ENCODE data around the gene FARP2. TPM values are rescaled to one million over a fixed set of nuclear protein-coding genes. Genes with fewer than 3 reads are reported as not detected.

FARP2 gene
- total and polyA plus RNA-seq, 10 of the 15 experiments (the other 5 are each of a cell fraction or from before 2014, with no cell fraction given): 5.5 to 67.5 (median 36.8) TPM

DNA sequence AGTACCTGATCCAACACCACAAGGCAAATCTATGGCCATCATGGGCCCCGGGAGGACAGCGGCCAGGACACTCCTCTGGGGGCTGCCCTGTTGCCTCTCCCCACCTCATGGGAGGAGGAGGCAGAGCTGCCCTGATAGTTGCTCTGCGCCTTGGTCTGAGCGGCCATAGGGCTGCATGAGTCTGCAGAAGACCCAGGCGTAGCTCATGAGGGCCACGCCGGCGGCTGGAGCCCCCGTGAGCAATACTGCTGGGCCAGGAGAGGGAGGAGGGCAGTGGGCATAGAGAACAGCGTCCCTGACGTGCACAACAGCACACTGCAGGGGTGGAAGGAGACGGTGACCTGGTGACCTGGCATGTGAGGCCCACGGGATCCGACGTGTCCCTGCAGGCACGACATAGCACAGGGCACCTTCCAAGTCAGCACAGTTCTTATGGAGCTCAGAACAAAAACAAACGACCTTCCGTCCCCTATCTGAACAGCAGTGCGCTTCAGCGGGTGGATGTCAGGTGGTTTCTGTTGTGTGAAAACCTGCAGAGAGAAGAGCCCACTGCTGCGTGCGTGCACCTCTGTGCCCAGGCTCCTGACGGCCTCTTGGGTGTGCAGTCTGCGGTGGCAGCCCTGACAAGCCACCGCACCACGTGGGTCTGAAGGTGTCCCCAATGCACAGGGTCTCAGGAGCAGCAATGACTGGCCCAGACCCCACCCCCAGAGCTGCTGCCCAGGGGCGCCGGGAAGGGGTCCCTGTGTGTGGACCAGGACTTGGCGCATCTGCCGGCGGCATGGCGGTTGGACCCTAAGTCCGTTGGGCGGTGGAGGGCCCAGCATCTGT lies 139.3 kb downstream of the FARP2 start:
- ChIA-PET SMC1A (ENCODE audit: uncharacterized antibody, unreplicated experiment) (no interaction called here), RAD21 (ENCODE audit: unreplicated experiment) (no interaction called here), POLR2A (no interaction called here), CTCF (no interaction called here)
- intact Hi-C loops (cut with micrococcal nuclease; ENCODE audit: unreplicated experiment) (no loop called here), in situ Hi-C loops (cut with MboI) (no loop called here)
- peaks cover 2 to 13% of the 10 kb centered on the region in 2 experiments; a peak in 3 of 4 replicates for H3K36me3 ChIP-seq (ENCODE audit: control insufficient read depth in 2 of 2, insufficient read depth in 2 of 2, low read length in 1 of 2)
- no peak overlapping the region for H3K4me3 ChIP-seq
- H3K4me2 ChIP-seq (ENCODE audit: control insufficient read depth, insufficient read depth): no peak overlapping the region
- H3K27ac ChIP-seq (ENCODE audit: control insufficient read depth, insufficient read depth): no peak overlapping the region
- BruUV-seq (replicated peaks): no TSS peak
- DNase-seq (ENCODE audit: low read depth, low spot score): no peak
- H2AFZ ChIP-seq (ENCODE audit: control insufficient read depth, low read depth, low read length): no peak overlapping the region
- no peaks in the 10 kb centered on the region for H3K4me1 ChIP-seq (ENCODE audit: control insufficient read depth, insufficient read depth, low read length)
- ATAC-seq: no peak
- TF ChIP-seq, protein P1, sequence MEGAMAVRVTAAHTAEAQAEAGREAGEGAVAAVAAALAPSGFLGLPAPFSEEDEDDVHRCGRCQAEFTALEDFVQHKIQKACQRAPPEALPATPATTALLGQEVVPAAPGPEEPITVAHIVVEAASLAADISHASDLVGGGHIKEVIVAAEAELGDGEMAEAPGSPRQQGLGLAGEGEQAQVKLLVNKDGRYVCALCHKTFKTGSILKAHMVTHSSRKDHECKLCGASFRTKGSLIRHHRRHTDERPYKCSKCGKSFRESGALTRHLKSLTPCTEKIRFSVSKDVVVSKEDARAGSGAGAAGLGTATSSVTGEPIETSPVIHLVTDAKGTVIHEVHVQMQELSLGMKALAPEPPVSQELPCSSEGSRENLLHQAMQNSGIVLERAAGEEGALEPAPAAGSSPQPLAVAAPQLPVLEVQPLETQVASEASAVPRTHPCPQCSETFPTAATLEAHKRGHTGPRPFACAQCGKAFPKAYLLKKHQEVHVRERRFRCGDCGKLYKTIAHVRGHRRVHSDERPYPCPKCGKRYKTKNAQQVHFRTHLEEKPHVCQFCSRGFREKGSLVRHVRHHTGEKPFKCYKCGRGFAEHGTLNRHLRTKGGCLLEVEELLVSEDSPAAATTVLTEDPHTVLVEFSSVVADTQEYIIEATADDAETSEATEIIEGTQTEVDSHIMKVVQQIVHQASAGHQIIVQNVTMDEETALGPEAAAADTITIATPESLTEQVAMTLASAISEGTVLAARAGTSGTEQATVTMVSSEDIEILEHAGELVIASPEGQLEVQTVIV (IDR thresholded peaks at IDR 0.05; ENCODE audit: borderline replicate concordance, partially characterized antibody): no peak
- TF ChIP-seq POLR2AphosphoS2 (IDR thresholded peaks at IDR 0.05; ENCODE audit: low read depth, low read length) (no peak), KAT2A (conservative IDR thresholded peaks at IDR 0.05; ENCODE audit: control insufficient read depth, low read depth, low read length) (no peak), YBX1 (IDR thresholded peaks at IDR 0.05) (no peak), ZNF24 (IDR thresholded peaks at IDR 0.05) (no peak), CBFB (IDR thresholded peaks at IDR 0.05; ENCODE audit: low read depth) (no peak), TARDBP (IDR thresholded peaks at IDR 0.05; ENCODE audit: borderline replicate concordance) (no peak), TBL1XR1 (IDR thresholded peaks at IDR 0.05; ENCODE audit: low read depth, low read length) (no peak), TCF12 (IDR thresholded peaks at IDR 0.05; ENCODE audit: low read depth, low read length) (no peak), HDGF (IDR thresholded peaks at IDR 0.05) (no peak), BRCA1 (IDR thresholded peaks at IDR 0.05; ENCODE audit: low read depth, low read length) (no peak)
- TF ChIP-seq, protein P2, sequence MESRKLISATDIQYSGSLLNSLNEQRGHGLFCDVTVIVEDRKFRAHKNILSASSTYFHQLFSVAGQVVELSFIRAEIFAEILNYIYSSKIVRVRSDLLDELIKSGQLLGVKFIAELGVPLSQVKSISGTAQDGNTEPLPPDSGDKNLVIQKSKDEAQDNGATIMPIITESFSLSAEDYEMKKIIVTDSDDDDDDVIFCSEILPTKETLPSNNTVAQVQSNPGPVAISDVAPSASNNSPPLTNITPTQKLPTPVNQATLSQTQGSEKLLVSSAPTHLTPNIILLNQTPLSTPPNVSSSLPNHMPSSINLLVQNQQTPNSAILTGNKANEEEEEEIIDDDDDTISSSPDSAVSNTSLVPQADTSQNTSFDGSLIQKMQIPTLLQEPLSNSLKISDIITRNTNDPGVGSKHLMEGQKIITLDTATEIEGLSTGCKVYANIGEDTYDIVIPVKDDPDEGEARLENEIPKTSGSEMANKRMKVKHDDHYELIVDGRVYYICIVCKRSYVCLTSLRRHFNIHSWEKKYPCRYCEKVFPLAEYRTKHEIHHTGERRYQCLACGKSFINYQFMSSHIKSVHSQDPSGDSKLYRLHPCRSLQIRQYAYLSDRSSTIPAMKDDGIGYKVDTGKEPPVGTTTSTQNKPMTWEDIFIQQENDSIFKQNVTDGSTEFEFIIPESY (IDR thresholded peaks at IDR 0.05): no peak
- WGBS (ENCODE audit: insufficient coverage, insufficient replicate concordance, low lambda C conversion rate, missing lambda C conversion rate): 93% methylated on average over 30 of the region's 34 CpGs
- FAIRE-seq: no peak
- no peaks in the 10 kb centered on the region for H3K27me3 ChIP-seq (replicated peaks in 1 of 2; ENCODE audit: control insufficient read depth in 2 of 2, insufficient read depth in 2 of 2, low read length in 1 of 2)
- no peak overlapping the region for H3K9ac ChIP-seq (ENCODE audit: control insufficient read depth, insufficient read depth, low read length)
- no peaks in the 10 kb centered on the region for H4K20me1 ChIP-seq (ENCODE audit: control insufficient read depth, insufficient read depth)
- H3K9me3 ChIP-seq (replicated peaks; ENCODE audit: control insufficient read depth, insufficient read depth, low read length): no peaks in the 10 kb centered on the region
- H3K79me2 ChIP-seq (ENCODE audit: control insufficient read depth, insufficient read depth, low read length): no peaks in the 10 kb centered on the region

Measured in GM12878 (cell line).